Gastrocnemius medialis (tissue), 4 donors: ENCODE measurements around the gene SEPHS2.

Experiments
- POLR2A ChIP-seq, 2 donors: fragments of 450-650 bp; IDR thresholded peaks; one replicate each; pipeline ENCODE4 v1.6.1; 2017; ENCODE audit warnings: antibody characterized with exemption in 2 of 2, mild to moderate bottlenecking in 2 of 2, moderate library complexity in 2 of 2
- TF ChIP-seq, protein P1 (sequence below), 5 experiments: fragments of 450-650 bp in 3 of 5; fragments of 200-600 bp in 2 of 5; sonication (generic) in 2 of 5; IDR thresholded peaks in 4 of 5; conservative IDR thresholded peaks in 1 of 5; 1 replicate in 4 of 5; 2 replicates in 1 of 5; pipeline ENCODE4 v1.5.1; 2016 to 2019; ENCODE audit warnings: antibody characterized with exemption in 5 of 5, mild to moderate bottlenecking in 3 of 5, moderate library complexity in 3 of 5

DNA sequence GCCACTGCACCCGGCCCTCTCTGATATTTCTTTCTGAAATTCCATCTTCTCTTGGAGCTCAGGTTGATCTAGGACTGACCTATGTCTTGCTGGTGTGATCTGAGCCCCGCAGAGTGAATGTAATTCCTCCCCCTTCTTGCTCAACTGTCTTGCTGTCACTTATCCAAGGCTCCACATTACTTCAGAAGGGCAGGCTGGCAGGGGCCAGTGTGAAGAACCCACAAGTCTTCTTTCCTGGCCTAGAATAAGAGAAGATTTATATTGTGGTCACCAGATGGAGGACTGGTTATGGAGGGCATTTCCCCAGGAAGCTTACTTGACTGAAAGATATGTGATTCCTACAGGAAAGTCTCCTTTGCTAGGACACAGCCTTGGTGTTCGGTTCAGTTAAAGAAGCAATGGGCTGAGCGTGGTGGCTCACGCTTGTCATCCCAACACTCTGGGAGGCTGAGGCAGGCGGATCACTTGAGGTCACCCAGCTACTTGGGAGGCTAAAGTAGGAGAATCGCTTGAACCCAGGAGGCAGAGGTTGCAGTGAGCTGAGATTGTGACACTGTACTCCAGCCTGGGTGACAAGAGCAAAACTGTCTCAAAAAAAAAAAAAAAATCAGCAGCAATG, 40.3 kb upstream of the SEPHS2 start:
- TF ChIP-seq, protein P1, sequence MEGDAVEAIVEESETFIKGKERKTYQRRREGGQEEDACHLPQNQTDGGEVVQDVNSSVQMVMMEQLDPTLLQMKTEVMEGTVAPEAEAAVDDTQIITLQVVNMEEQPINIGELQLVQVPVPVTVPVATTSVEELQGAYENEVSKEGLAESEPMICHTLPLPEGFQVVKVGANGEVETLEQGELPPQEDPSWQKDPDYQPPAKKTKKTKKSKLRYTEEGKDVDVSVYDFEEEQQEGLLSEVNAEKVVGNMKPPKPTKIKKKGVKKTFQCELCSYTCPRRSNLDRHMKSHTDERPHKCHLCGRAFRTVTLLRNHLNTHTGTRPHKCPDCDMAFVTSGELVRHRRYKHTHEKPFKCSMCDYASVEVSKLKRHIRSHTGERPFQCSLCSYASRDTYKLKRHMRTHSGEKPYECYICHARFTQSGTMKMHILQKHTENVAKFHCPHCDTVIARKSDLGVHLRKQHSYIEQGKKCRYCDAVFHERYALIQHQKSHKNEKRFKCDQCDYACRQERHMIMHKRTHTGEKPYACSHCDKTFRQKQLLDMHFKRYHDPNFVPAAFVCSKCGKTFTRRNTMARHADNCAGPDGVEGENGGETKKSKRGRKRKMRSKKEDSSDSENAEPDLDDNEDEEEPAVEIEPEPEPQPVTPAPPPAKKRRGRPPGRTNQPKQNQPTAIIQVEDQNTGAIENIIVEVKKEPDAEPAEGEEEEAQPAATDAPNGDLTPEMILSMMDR (IDR thresholded peaks at IDR 0.05 in 4 of 5, conservative IDR thresholded peaks at IDR 0.05 in 1 of 5): no peak
- no peak for TF ChIP-seq POLR2A (IDR thresholded peaks at IDR 0.05)
